SK-N-SH (cell line): ENCODE results near the gene SMAD5. TPM values are rescaled to one million over a fixed set of nuclear protein-coding genes. Genes with fewer than 3 reads are reported as not detected.

Experiments used
- CTCF ChIA-PET: fragments of 300-600, 350-600 bp; formaldehyde crosslinking; extraction: SDS; loops from one replicate; lab custom pipeline; 2021; lab: Yijun Ruan, JAX
- POLR2A ChIA-PET: fragments of 350-600 bp; sonication (Branson Sonifier 250); formaldehyde crosslinking; extraction: SDS; loops from one replicate; lab custom pipeline; 2020; ENCODE audit warnings: antibody characterized with exemption, inconsistent platforms; lab: Yijun Ruan, JAX
- DNase-seq: peaks from one replicate; pipeline ENCODE4 v3.0.0; 2012
- H2AFZ ChIP-seq: fragments of 200-600 bp; sonication (generic); 2 replicates; pipeline ENCODE4 v1.8.1; 2016; ENCODE audit warnings: antibody characterized with exemption, mild to moderate bottlenecking, low read depth
- H3F3A ChIP-seq: fragments of 200-600 bp; sonication (generic); replicated peaks from 2 replicates; pipeline ENCODE3; 2016; ENCODE audit warnings: antibody characterized with exemption, mild to moderate bottlenecking; ENCODE audit not compliant: insufficient read depth
- H3K27ac ChIP-seq, 2 experiments: fragments of 200-500 bp in 1 of 2; fragments of 200-600 bp in 1 of 2; sonication (Bioruptor generic) in 1 of 2; sonication (generic), shearing (Covaris generic) in 1 of 2; 2 replicates each; pipeline versions ENCODE4 v1.5.1 to v1.6.1; 2014 to 2016; ENCODE audit warnings: low read depth in 2 of 2, inconsistent platforms in 1 of 2, low read length in 1 of 2, mild to moderate bottlenecking in 1 of 2, mixed read lengths in 1 of 2
- H3K27me3 ChIP-seq: fragments of 200-600 bp; sonication (generic), shearing (Covaris generic); 2 replicates; pipeline ENCODE4 v1.6.1; 2016; ENCODE audit warnings: mixed run types; ENCODE audit not compliant: insufficient read depth
- H3K36me3 ChIP-seq, 2 experiments: fragments of 200-500 bp in 1 of 2; fragments of 200-600 bp in 1 of 2; sonication (Bioruptor generic) in 1 of 2; sonication (generic) in 1 of 2; replicated peaks in 1 of 2; 2 replicates each; pipeline versions ENCODE3 to v1.5.1; 2014 to 2016; ENCODE audit warnings: low read length in 1 of 2, mild to moderate bottlenecking in 1 of 2; ENCODE audit not compliant: insufficient read depth in 2 of 2, control insufficient read depth in 1 of 2
- H3K4me1 ChIP-seq, 2 experiments: fragments of 200-500 bp in 1 of 2; fragments of 200-600 bp in 1 of 2; sonication (Bioruptor generic) in 1 of 2; sonication (generic), shearing (Covaris generic) in 1 of 2; 2 replicates each; pipeline versions ENCODE4 v1.5.1 to v1.6.1; 2014 to 2016; ENCODE audit warnings: low read depth in 1 of 2, low read length in 1 of 2, mixed run types in 1 of 2; ENCODE audit not compliant: insufficient read depth in 2 of 2, control insufficient read depth in 1 of 2
- H3K4me2 ChIP-seq: fragments of 200-600 bp; sonication (generic), shearing (Covaris generic); 2 replicates; pipeline ENCODE4 v1.6.1; 2017; ENCODE audit warnings: mixed run types
- H3K4me3 ChIP-seq, 2 experiments: fragments of 200-500 bp in 1 of 2; fragments of 200-600 bp in 1 of 2; sonication (Bioruptor generic) in 1 of 2; sonication (generic), shearing (Covaris generic) in 1 of 2; 2 replicates each; pipeline versions ENCODE4 v1.5.1 to v1.8.1; 2014 to 2016; ENCODE audit warnings: low read depth in 2 of 2, inconsistent platforms in 1 of 2, low read length in 1 of 2, mild to moderate bottlenecking in 1 of 2, mixed read lengths in 1 of 2, moderate library complexity in 1 of 2
- H3K79me2 ChIP-seq: fragments of 200-600 bp; sonication (generic); 2 replicates; pipeline ENCODE4 v1.8.1; 2017; ENCODE audit warnings: mild to moderate bottlenecking; ENCODE audit not compliant: insufficient read depth
- H3K9ac ChIP-seq: fragments of 200-600 bp; sonication (generic); 2 replicates; pipeline ENCODE4 v1.6.1; 2017; ENCODE audit warnings: mixed run types
- H3K9me2 ChIP-seq: fragments of 200-600 bp; sonication (generic); 2 replicates; pipeline ENCODE4 v1.6.1; 2017; ENCODE audit warnings: mixed run types
- H3K9me3 ChIP-seq: fragments of 200-600 bp; sonication (generic); 2 replicates; pipeline ENCODE4 v1.6.1; 2017; ENCODE audit warnings: mixed run types, mild to moderate bottlenecking, moderate library complexity
- H4K20me1 ChIP-seq: fragments of 200-600 bp; sonication (generic); 2 replicates; pipeline ENCODE4 v1.6.1; 2017; ENCODE audit warnings: mild to moderate bottlenecking, mixed run types; ENCODE audit not compliant: insufficient read depth
- CHD2 ChIP-seq: fragments of 150-350 bp; IDR thresholded peaks from 2 replicates; pipeline ENCODE4 v1.6.1; 2018; ENCODE audit warnings: low read length; ENCODE audit not compliant: partially characterized antibody
- CTCF ChIP-seq: fragments of 200-600 bp; sonication (generic); IDR thresholded peaks from 2 replicates; pipeline ENCODE4 v1.6.1; 2017; ENCODE audit warnings: antibody characterized with exemption, mild to moderate bottlenecking, moderate library complexity
- ELF1 ChIP-seq: IDR thresholded peaks from 2 replicates; pipeline ENCODE4 v1.4.0; 2012
- EP300 ChIP-seq, 2 experiments: IDR thresholded peaks; 2 replicates each; pipeline versions ENCODE4 v1.4.0 to v1.6.1; 2012; ENCODE audit warnings: borderline replicate concordance in 1 of 2, low read depth in 1 of 2, low read length in 1 of 2
- FOSL2 ChIP-seq: IDR thresholded peaks from 2 replicates; pipeline ENCODE4 v1.4.0; 2012; ENCODE audit warnings: low read depth, mild to moderate bottlenecking, moderate library complexity, borderline replicate concordance
- FOXJ3 ChIP-seq: sonication (generic); formaldehyde crosslinking; IDR thresholded peaks from 2 replicates; pipeline ENCODE4 v1.5.1; 2020; ENCODE audit warnings: mild to moderate bottlenecking, missing genetic modification reagents
- GABPA ChIP-seq: IDR thresholded peaks from 2 replicates; pipeline ENCODE4 v1.4.0; 2012; ENCODE audit warnings: low read depth, mild to moderate bottlenecking
- JUND ChIP-seq: IDR thresholded peaks from 2 replicates; pipeline ENCODE4 v1.4.0; 2012
- MEF2A ChIP-seq: IDR thresholded peaks from 2 replicates; pipeline ENCODE4 v1.4.0; 2012; ENCODE audit warnings: low read depth, borderline replicate concordance
- PBX3 ChIP-seq: IDR thresholded peaks from 2 replicates; pipeline ENCODE4; 2012
- POLR2AphosphoS5 ChIP-seq: IDR thresholded peaks from 2 replicates; pipeline ENCODE4 v1.6.1; 2012; ENCODE audit warnings: low read depth, low read length
- RAD21 ChIP-seq: IDR thresholded peaks from 2 replicates; pipeline ENCODE4 v1.6.1; 2012; ENCODE audit warnings: mild to moderate bottlenecking, low read length
- RFX5 ChIP-seq: IDR thresholded peaks from 2 replicates; pipeline ENCODE4 v1.6.1; 2012; ENCODE audit warnings: mild to moderate bottlenecking, improper control_type of control experiment, low read length
- SIN3A ChIP-seq: IDR thresholded peaks from 2 replicates; pipeline ENCODE4 v1.6.1; 2012; ENCODE audit warnings: low read depth, mild to moderate bottlenecking, low read length, moderate library complexity, borderline replicate concordance
- SMC3 ChIP-seq: IDR thresholded peaks from 2 replicates; pipeline ENCODE4 v1.6.1; 2012; ENCODE audit warnings: low read depth, low read length, improper control_type of control experiment
- TAF1 ChIP-seq: IDR thresholded peaks from 2 replicates; pipeline ENCODE4 v1.6.1; 2012; ENCODE audit warnings: low read depth, mild to moderate bottlenecking, low read length, moderate library complexity, borderline replicate concordance
- TCF12 ChIP-seq: IDR thresholded peaks from 2 replicates; pipeline ENCODE4 v1.4.0; 2012
- USF1 ChIP-seq: IDR thresholded peaks from 2 replicates; pipeline ENCODE4 v1.4.0; 2012; ENCODE audit warnings: low read depth, borderline replicate concordance
- WGBS: methylation state at CpG from one replicate; pipeline ENCODE4 v1.1.6; 2017; ENCODE audit warnings: low lambda C conversion rate; 5-methylcytosine and 5-hydroxymethylcytosine counted together
- polyA plus RNA-seq, 3 experiments: library from polyadenylated mRNA; depleted of rRNA; stranded (reverse); fragments of >200 nt; gene quantifications; 2 replicates each; pipeline ENCODE4 v1.2.3, GENCODE V29; 2012

Gene SMAD5
- polyA plus RNA-seq, 1 of the 3 experiments (the other 2 are of a cell fraction), result 26.9 TPM

- TF ChIP-seq POLR2AphosphoS5 (no peak), CTCF (no peak)
- H3K9me3 ChIP-seq, result no peaks in the 10 kb centered on the region
- H3K9ac ChIP-seq, result no peak overlapping the region
- no peaks in the 10 kb centered on the region for H4K20me1 ChIP-seq
- no peak overlapping the region for H2AFZ ChIP-seq
- ChIA-PET POLR2A (no interaction called here), CTCF (interaction anchor here (0.8 to 1.6 kb wide), 2 partner anchors 10 to 30 kb away, joined by 3 to 5 read pairs; no protein-coding TSS in a partner anchor)
- WGBS, result 76% methylated on average over 5 of the region's 5 CpGs
- H3K36me3 ChIP-seq, result no peaks in the 10 kb centered on the region
- no peaks in the 10 kb centered on the region for H3F3A ChIP-seq
- DNase-seq, result no peak
- H3K27ac ChIP-seq, result no peak overlapping the region
- H3K4me1 ChIP-seq, result no peaks in the 10 kb centered on the region
- no peaks in the 10 kb centered on the region for H3K79me2 ChIP-seq
- H3K9me2 ChIP-seq, result no peaks in the 10 kb centered on the region
- peaks cover 9% of the 10 kb centered on the region; the same call in 1 of the 2 replicates for H3K27me3 ChIP-seq
- no peak overlapping the region for H3K4me2 ChIP-seq
- no peak overlapping the region for H3K4me3 ChIP-seq
Observed at GRCh38 chr5:136114414-136115125, 18.1 kb upstream of the SMAD5 start.

- WGBS, result 0% methylated on average over 1 of the region's 1 CpG
- peaks cover 9% of the 10 kb centered on the region; the same call in 1 of the 2 replicates for H3K27me3 ChIP-seq
- no peak overlapping the region for H2AFZ ChIP-seq
- H3F3A ChIP-seq, result no peaks in the 10 kb centered on the region
- TF ChIP-seq TCF12, result no peak
- no peak for TF ChIP-seq EP300 (IDR thresholded peaks at IDR 0.05; ENCODE audit: borderline replicate concordance in 1 of 2, low read depth in 1 of 2, low read length in 1 of 2)
- no peak for TF ChIP-seq ELF1
- DNase-seq, result no peak
- no peaks in the 10 kb centered on the region for H3K79me2 ChIP-seq
- no peaks in the 10 kb centered on the region for H3K9me2 ChIP-seq
- H3K9me3 ChIP-seq, result no peaks in the 10 kb centered on the region
- H3K9ac ChIP-seq, result no peak overlapping the region
- H3K4me3 ChIP-seq, result no peak overlapping the region
- ChIA-PET POLR2A (no interaction called here), CTCF (interaction anchor here (0.8 kb wide), 1 partner anchor 31 kb away, joined by 3 read pairs; no protein-coding TSS in a partner anchor)
- no peaks in the 10 kb centered on the region for H4K20me1 ChIP-seq
- H3K36me3 ChIP-seq, result no peaks in the 10 kb centered on the region
- H3K4me2 ChIP-seq, result no peak overlapping the region
- no peaks in the 10 kb centered on the region for H3K4me1 ChIP-seq
- no peak overlapping the region for H3K27ac ChIP-seq
Observed at GRCh38 chr5:136115183-136115865, 17.3 kb upstream of the SMAD5 start.

- Histone ChIP-seq H3K4me1 (no peaks in the 10 kb centered on the region), H2AFZ (no peak overlapping the region), H3K79me2 (no peaks in the 10 kb centered on the region), H3K9me2 (no peaks in the 10 kb centered on the region), H3K4me3 (no peak overlapping the region), H3K36me3 (no peaks in the 10 kb centered on the region), H4K20me1 (no peaks in the 10 kb centered on the region), H3K27me3 (peaks cover 6% of the 10 kb centered on the region; the same call in 1 of the 2 replicates), H3K9me3 (no peaks in the 10 kb centered on the region), H3K9ac (no peak overlapping the region), H3K4me2 (no peak overlapping the region), H3K27ac (no peak overlapping the region), H3F3A (peaks cover 3% of the 10 kb centered on the region)
- ChIA-PET CTCF (no interaction called here), POLR2A (no interaction called here)
- WGBS, result 86% methylated on average over 5 of the region's 5 CpGs
- DNase-seq, result no peak
- TF ChIP-seq SMC3 (no peak), FOSL2 (no peak), RFX5 (no peak), FOXJ3 (CRISPR knock-in tag) (no peak), JUND (no peak), RAD21 (no peak), PBX3 (no peak), GABPA (no peak), TAF1 (no peak), USF1 (no peak), SIN3A (no peak), MEF2A (no peak), CHD2 (no peak)
Observed at GRCh38 chr5:136120529-136120928, 12.1 kb upstream of the SMAD5 start.
